GM12875 (cell line): ENCODE results near the gene JTB.
"Not testable (repeated sequence)": the region's sequence is repeated elsewhere in the genome, so short reads cannot be mapped to it uniquely, and the experiment has no call there.

Source experiments
- H3K4me3 ChIP-seq: one replicate; pipeline ENCODE4 v1.5.1; 2011; ENCODE audit warnings: low read depth, low read length, control low read depth
- TF ChIP-seq, protein P1 (sequence below): IDR thresholded peaks from 2 replicates; pipeline ENCODE4 v1.5.1; 2011; ENCODE audit warnings: low read depth, mild to moderate bottlenecking, control low read depth, inconsistent platforms, low read length, moderate library complexity, borderline replicate concordance; ENCODE audit not compliant: insufficient read depth

The JTB gene

DNA sequence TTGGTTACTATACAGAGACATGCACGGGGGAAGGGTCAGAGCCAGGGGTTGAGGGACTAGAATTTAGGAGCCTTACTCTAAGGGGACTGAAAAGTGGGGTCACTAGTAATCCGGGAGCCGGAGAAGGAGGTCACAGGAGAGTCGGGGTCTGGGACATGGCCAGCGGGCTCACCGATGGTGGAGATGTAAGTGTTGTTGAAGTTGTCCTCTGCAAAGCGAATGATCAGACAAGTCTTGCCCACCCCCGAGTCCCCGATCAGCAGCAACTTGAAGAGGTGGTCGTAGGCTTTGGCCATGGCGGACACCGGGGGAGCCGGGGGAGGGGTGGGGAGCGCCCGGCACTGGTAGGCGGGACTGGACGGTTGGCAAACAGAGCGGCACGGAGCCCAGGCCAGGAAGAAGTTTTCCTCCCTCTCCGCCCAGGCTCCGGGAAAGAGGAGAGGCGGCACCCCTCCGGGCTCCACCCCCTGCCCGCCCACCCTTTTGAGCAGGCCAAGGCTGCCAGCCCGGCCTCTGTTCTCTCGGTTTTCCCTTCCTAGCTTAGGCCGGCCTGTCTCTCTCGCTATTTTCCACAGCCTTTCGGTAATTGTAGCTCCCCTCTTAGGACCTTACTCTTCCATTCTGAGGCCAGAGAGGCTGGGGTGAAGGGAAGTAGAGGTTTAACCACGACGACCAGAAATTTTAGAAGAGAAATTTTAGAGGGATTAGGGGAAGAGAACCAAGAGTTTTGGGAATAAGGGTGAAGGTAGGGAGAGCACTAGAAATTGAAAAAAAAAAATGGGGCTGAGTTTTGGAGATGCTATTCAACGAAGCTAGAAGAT lies 8.7 kb upstream of the JTB start, which contains the start of gene RAB13:
Gene RAB13 (minus strand): TSS at position 399 of the 821 bp plus-strand sequence. CDS start 103 bp downstream, at position 296.
- TF ChIP-seq, protein P1, sequence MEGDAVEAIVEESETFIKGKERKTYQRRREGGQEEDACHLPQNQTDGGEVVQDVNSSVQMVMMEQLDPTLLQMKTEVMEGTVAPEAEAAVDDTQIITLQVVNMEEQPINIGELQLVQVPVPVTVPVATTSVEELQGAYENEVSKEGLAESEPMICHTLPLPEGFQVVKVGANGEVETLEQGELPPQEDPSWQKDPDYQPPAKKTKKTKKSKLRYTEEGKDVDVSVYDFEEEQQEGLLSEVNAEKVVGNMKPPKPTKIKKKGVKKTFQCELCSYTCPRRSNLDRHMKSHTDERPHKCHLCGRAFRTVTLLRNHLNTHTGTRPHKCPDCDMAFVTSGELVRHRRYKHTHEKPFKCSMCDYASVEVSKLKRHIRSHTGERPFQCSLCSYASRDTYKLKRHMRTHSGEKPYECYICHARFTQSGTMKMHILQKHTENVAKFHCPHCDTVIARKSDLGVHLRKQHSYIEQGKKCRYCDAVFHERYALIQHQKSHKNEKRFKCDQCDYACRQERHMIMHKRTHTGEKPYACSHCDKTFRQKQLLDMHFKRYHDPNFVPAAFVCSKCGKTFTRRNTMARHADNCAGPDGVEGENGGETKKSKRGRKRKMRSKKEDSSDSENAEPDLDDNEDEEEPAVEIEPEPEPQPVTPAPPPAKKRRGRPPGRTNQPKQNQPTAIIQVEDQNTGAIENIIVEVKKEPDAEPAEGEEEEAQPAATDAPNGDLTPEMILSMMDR = no peak
- peak within 1 kb of the TSS; percentile 34 for H3K4me3 ChIP-seq

DNA sequence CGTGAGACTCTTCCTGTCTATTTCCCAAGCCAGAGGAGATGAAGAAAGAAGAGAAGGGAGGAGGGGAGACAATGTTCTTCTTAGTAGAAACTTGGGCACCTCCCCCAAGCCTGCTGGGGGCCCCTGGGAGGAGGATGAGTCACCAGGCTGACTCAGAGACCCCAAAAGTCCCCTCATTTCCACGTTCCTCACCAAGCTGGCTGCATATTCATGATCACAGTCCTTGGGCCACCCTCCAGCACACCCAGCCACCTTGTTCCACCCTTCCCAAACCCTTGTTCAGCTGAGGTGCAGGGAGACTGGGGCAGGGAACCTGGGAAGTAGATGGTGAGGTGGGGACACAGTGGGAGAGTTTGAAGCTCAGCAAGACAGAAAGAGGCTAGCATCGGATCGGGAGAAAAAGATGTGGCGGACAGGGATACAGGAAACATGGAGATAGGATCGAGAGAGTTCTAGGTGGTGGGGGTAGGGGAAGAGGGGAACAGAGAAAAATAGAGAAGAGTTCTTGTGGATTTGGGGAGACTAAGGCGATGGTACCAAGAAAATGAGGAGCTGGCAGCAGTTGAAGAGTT lies 8.0 kb upstream of the JTB start:
- TF ChIP-seq, protein P1 = no peak

DNA sequence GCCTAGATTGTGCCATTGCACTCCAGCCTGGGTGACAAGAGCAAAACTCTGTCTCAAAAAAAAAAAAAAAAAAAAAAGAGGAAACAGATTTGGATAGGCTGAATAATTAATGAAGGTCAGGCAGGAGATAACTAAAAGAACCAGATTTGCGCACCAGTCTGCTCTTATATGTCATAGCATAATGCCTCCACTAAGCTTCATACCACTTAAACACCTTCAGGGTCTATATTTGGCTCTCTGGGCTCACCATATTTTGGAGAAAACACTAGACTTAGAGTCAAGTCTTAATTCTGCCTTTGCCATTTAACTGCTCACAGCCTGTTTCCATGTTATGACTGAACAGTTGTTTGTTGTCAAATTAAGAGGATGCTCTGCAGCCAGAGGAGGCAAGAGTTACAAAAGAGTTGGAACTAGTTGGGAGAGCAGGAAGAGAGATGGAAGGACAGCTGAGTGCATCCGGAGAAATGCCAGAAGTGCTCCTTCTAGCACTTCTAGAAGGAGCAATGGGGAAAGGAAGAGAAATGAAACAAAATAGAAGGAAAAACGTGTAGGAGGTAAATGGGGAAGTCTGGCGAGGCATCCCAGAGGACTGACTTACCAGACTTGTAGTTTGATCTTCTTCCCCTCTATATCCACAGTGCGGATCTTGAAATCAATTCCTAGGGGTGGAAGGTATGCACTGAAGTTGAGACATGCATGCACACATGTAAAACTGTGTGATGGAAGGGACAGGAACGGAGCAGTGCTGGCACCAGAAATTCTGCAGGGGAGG lies 6.8 kb upstream of the JTB start:
- H3K4me3 ChIP-seq = no peak overlapping the region
- TF ChIP-seq, protein P1 = no peak

More for the DNA sequence above, 8.0 kb upstream of the JTB start:
- H3K4me3 ChIP-seq = peak overlapping the region; percentile 34

DNA sequence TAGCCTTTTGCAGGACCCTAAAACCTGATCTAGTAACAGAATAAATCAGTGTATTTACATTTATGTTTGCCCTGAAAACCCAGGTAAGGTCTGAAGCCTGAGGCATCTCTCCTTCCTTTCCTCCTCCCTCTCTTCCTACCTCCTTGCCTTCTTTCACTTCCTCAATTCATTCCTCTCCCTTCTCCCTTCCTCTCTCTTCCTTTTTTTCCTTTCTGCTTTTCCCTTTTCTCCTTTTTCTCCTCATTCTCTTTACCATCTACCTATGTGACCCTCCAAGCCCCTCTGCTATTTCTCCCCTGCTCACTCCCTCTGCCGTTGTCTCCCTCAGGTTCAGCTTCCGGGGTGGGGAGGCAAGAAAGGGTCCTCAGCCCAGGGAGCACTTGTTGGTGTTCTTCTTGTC lies 4.3 kb upstream of the JTB start:
- not testable (repeated sequence) for H3K4me3 ChIP-seq

DNA sequence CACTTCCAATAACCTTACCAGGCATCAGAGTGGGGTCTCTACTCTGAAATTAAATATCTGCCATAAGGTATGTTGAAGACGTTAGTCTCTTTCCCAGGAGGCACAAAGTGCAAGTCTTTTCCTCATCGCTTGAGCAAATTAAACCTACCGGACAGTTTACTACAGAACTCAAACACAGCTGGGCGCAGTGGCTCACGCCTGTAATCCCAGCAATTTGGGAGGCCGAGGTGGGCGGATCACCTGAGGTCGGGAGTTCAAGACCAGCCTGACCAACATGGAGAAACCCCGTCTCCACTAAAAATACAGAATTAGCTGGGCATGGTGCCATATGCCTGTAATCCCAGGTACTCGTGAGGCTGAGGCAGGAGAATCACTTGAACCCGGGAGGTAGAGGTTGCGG lies 1.6 kb upstream of the JTB start:
- not testable (repeated sequence) for H3K4me3 ChIP-seq

DNA sequence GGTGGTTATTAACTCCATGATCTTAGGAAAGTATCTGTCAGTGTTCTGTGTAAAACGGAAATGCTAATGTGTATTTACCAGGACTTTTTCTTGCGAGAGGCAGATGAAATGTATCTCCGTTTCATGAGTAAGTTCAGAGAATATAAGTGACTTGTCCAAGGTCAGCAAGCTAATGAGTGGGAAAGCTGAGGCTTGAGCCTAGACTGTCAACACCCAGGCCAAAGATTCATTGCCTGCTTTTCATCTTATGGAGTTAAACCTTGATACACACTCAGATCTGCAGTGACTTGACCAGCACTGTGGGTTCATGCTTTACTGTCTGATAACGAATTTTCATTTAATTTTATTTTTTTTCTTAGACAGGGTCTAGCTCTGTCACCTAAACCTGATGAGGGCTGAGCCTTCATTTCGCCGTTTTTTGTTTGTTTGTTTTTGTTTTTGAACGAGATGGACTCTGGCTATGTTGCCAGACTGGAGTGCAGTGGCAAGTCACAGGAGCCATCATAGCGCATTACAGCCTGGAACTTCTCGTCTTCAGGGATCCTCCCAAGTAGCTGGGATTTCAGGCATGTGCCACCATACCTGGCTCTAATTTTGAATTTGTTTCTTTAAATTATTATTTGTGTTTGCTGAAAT lies 918 bp upstream of the JTB start:
- peak overlapping the region; percentile 96 for H3K4me3 ChIP-seq
- TF ChIP-seq, protein P1 = no peak

DNA sequence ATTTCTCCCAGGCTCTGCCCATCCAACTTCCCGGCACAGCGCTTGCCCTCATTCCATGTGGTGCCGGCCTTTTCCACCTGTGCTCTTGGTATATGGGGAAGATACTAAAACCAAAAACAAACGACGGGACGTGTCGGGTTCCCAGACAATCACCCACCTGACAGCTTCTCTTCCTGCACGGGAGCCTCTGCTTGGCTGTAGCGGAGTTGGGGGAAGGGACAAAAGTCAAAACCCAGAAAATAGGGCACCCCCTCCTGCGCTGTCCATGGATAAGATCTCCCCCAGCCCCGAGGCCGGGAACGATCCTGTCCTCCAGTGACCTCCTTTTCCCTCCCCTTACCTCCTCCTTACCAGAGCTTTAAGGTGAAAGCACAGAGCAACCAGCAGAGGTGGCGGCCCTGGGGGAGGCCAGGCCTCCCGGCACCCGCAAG lies 640 bp downstream of the JTB start:
- peak overlapping the region; percentile 96 for H3K4me3 ChIP-seq

More for the DNA sequence above, 640 bp downstream of the JTB start:
- TF ChIP-seq, protein P1 = no peak
